HG03196 (cell line): ENCODE results near the gene MLLT6.
"Not testable (repeated sequence)": the region's sequence is repeated elsewhere in the genome, so short reads cannot be mapped to it uniquely, and the experiment has no call there.

Experiments
- ATAC-seq: cut with Tn5 transposase; IDR thresholded peaks from one replicate; pipeline ENCODE4 v1.9.1; 2021; ENCODE audit not compliant: unreplicated experiment

MLLT6 gene

GRCh38 chr17:38725066-38725465, 20.0 kb downstream of the MLLT6 start:
- no peak for ATAC-seq

- not testable (repeated sequence) for ATAC-seq
Observed at GRCh38 chr17:38726145-38726544, 21.1 kb downstream of the MLLT6 start.

- no peak for ATAC-seq
Observed at GRCh38 chr17:38727736-38728135, 22.7 kb downstream of the MLLT6 start.

DNA sequence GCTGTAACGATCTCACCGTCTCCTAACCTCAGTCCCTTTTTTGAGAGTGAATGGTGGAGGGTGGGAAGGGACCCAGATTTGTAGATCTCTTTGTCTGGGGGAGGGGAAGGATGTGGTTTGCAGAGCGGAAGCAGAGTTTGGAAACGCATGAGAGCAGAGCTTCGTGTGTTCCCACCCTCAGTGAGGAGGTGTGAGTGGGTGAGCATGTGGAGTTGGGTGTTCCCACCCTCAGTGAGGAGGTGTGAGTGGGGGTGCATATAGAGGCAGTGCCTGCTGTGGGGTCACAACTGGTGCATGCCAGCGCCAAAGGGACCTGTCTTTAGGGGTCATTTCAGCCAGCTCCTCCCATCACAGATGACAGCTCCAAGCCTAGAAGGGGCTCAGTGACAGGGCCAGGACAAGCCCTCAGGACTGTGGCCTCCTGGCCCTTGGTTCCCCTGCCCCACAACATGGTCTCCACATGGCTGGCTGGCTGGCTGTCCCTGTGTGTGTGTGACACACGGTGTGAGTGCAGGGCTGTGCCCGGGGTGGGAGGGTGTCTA, 23.3 kb downstream of the MLLT6 start:
- ATAC-seq: no peak

GRCh38 chr17:38729368-38729885, 24.4 kb downstream of the MLLT6 start:
- no peak for ATAC-seq

- ATAC-seq: peak; percentile 74
Observed at GRCh38 chr17:38729886-38730525, 24.9 kb downstream of the MLLT6 start, which contains the start of gene CISD3. Gene CISD3, plus strand, starts transcription at chr17:38730341. Its CDS starts 18 bp downstream, at chr17:38730359.

- ATAC-seq: no peak
Observed at GRCh38 chr17:38730526-38731379, 25.7 kb downstream of the MLLT6 start.

- no peak for ATAC-seq
Observed at GRCh38 chr17:38731526-38732294, 26.6 kb downstream of the MLLT6 start.

GRCh38 chr17:38732376-38733281, 27.6 kb downstream of the MLLT6 start:
- no peak for ATAC-seq

DNA sequence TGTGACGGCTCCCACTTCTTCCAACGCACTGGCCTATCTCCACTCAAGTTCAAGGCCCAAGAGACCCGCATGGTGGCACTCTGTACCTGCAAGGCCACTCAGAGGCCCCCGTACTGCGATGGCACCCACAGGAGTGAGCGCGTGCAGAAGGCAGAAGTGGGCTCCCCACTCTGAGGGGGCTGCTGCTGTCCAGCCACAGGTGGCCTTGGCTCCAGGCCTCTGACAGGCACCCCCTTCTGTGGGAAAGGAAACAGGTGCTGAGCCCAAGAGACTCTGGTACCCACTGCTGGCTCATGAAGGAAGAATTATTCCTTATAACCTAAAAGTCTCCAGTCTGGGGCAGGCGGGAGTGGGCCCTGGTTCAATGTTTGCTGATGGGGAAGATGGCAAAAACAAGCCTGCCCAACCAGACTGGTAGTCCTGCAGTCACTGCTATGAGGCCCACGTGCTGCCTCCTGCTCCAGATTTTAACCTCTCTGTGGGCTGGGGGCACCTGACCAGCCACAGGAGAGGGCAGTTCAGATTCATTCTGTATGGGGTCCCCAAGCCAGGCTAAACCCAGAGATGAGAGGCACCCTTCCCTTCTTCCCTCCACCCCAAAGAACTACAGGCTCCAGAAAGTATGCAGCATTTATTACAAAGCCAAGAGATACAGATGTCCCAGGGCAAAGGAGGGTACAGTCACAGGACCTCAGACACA, 28.4 kb downstream of the MLLT6 start:
- ATAC-seq: no peak

DNA sequence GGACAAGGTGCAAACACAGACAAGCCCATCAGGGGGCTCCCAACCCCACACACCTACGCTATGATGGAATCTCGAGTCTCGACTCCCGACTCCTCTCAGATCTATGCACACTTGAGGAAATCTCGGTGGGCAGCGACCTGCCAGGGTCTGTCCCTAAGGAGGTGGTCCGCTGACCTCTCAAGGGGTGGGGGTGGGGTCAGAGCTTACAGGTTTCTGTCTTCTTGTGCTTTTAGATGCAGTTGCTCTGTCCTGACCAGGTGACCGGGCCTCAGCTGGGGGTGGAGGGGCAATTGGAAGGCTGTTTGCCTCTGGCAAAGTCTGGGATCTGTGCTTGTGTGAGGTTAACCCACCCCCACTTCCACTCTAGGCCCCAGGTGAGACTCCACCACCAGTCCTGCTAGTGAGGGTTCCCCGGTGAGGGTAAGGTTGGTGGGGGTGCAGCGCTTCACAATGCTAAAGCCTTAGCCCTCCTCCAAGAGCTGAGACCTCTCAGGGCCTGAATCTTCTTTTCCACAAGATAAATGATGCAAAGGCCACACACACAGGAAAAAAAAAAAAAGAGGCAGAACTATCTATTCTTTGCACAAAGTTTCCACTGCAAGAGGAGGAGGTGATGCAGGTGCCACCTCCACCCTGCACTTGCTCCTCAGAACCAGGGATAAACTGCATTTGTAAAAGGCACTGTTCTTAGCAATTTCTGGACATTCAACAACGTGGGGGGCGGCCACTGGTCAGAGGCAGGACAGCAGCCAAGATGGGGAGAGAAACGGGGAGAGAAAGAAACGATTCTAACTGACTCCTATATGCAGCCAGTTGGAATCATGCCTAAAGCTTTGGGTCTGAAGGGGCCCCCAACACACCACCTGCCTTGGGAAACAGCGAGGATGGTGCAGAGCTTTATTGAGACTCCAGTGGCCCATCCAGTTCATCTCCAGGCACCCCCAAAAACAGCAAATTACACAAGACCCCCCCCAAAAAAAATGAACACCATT, 29.2 kb downstream of the MLLT6 start:
- ATAC-seq: no peak

- ATAC-seq: no peak
Observed at GRCh38 chr17:38735161-38735997, 30.3 kb downstream of the MLLT6 start.

GRCh38 chr17:38738007-38738662, 33.1 kb downstream of the MLLT6 start:
- ATAC-seq: no peak

- no peak for ATAC-seq
Observed at GRCh38 chr17:38738686-38739085, 33.6 kb downstream of the MLLT6 start.

GRCh38 chr17:38739305-38739704, 34.2 kb downstream of the MLLT6 start:
- ATAC-seq: no peak

- no peak for ATAC-seq
Observed at GRCh38 chr17:38740044-38740443, 35.0 kb downstream of the MLLT6 start.

- ATAC-seq: no peak
Observed at GRCh38 chr17:38740806-38741205, 35.7 kb downstream of the MLLT6 start.
